ENCODE results near the gene FLVCR2. TPM values are rescaled to one million over a fixed set of nuclear protein-coding genes. Genes with fewer than 3 reads are reported as not detected.
"Not testable (repeated sequence)": the region's sequence is repeated elsewhere in the genome, so short reads cannot be mapped to it uniquely, and the experiment has no call there.

The FLVCR2 gene
- polyA plus RNA-seq, 1 donor, result 11.2 TPM

DNA sequence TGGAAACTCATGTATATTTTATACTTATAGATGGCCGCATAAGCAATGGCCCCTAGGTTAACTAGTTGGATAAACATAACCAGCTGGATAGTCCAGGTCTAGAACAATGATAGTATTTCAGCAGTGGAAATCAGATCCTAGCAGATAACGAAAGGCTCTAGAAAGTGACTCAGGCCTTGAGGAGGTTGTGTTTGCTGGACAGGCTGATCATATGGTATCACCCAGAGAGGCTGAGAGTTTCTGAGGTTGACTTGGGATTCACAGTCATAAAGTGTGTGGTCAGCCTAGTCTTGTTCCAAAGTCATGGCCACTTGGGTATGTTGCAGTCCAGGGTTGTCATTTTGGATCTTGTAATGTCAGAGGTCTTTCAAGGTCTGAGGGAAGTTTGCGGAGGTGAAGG, 16.8 kb downstream of the FLVCR2 start:
- DNase-seq (ENCODE audit: low read depth), result no peak

DNA sequence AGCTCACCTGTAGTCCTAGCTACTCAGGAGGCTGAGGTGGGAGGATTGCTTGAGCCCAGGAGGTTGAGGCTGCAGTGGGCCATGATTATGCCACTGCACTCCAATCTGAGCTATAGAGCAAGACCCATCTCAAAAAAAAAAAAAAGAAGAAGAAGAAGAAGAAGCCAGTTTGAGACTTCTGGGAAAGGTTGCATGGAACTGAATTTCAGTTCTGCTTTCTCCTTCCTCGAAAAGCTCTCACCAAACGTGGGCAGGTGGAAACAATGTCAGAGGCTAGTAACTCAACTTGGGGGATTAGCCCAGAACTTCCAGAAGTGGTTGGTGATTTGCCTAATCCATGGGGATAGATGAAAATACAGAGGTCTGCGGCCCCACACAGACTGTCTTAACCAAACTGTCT, 18.7 kb downstream of the FLVCR2 start:
- DNase-seq (ENCODE audit: low read depth), result no peak

GRCh38 chr14:75600100-75600499, 21.7 kb downstream of the FLVCR2 start:
- DNase-seq (ENCODE audit: low read depth), result not testable (repeated sequence)

DNA sequence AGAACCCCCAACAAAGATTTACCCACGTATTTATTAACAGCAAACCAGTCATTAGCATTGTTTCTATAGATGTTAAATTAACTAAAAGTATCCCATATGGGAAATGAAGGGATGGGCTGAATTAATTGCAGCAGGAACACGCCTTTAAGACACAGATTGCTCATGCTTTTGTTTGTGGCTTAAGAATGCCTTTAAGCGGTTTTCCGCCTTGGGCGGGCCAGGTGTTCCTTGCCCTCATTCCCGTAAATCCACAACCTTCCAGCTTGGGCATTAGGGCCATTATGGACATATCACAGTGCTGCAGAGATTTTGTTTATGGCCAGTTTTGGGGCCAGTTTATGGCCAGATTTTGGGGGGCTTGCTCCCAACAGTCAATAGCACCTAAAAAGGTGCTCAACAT, 22.6 kb downstream of the FLVCR2 start:
- not testable (repeated sequence) for DNase-seq (ENCODE audit: low read depth)

DNA sequence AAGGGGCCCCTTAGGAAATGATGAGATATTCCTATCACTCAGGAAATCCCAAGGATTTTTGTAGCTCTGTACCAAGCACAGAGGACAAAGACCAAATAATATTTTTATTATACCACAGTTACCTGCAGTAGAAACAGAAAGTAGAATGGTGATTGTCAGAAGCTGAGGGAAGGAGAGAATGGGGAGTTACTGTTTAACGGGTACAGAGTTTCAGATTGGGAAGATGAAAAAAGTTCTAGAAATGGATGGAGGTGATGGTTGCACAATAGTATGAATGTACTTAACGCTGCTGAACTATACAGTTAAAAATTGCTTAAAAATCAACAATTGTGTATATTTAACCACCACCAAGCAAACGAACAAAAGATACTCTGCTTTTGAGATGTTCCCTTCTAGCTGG, 24.1 kb downstream of the FLVCR2 start:
- DNase-seq (ENCODE audit: low read depth), result no peak

DNA sequence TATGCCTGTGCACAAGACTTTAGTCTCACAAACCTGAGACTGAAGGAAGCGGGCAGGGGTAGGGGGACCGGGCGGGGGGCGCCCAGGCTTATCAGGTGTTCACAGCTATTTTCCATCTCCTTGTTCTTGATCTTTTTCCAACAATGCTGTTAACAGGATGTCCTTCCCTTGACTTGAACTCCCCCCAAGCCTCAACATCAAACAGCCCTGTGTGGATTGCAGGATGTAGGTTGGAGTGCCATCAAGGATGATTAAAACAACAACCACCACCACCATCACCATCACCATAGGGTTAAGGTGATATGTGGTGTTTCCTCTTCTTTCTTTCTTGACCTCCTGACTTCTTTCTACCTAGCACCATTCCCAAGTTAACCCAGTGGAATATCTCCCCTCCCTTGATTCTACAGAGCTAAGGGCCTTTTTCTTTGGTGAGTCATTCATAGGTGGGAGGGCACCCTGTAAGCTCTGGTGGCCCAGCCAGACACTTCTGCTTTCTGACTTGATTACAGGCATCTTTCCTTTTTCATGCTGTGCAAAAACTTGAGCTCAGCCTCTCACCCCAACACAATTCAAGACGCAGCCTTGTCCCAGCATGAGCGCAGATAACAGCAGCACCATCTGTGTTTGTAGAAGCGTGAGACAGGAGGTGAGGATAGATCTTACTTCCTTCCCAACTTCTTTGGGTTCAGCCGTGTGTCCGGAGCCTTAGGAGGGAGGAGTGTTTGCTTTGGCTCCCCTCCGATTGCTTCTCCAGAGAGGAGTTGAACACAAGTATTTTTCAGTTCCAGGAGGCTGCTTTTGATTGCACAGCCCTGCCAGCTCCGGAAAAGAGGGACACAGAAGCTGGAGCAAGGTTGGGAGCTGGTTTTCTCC, 26.8 kb downstream of the FLVCR2 start:
- DNase-seq (ENCODE audit: low read depth), result no peak

- DNase-seq (ENCODE audit: low read depth), result no peak
These were observed 27.5 kb downstream of the FLVCR2 start for GRCh38 chr14:75605916-75606315.

GRCh38 chr14:75607044-75607443, 28.6 kb downstream of the FLVCR2 start:
- no peak for DNase-seq (ENCODE audit: low read depth)

GRCh38 chr14:75607842-75608640, 29.6 kb downstream of the FLVCR2 start:
- DNase-seq (ENCODE audit: low read depth), result no peak

GRCh38 chr14:75609116-75609515, 30.7 kb downstream of the FLVCR2 start:
- no peak for DNase-seq (ENCODE audit: low read depth)

GRCh38 chr14:75609606-75610475, 31.4 kb downstream of the FLVCR2 start:
- DNase-seq (ENCODE audit: low read depth), result no peak

DNA sequence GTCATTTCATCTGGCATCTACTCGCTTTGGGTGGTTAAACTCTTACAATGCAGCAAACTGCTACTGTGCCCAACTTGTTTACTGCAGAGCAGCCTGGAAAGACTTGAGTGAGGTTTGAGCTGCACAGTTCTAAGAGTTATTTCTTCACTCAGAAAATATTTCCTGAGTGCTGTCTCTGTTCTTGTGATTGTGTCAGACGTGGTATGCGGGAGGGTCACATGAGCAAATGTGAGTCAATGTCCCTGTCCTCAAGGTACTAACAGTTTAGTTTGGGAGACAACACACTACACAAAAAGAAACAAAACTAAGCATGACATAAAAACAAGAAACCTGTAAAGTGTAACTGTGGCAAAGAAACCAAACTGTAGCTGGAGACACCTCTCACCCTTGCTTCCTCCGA, 32.4 kb downstream of the FLVCR2 start:
- DNase-seq (ENCODE audit: low read depth), result no peak

GRCh38 chr14:75612157-75612556, 33.7 kb downstream of the FLVCR2 start:
- no peak for DNase-seq (ENCODE audit: low read depth)

DNA sequence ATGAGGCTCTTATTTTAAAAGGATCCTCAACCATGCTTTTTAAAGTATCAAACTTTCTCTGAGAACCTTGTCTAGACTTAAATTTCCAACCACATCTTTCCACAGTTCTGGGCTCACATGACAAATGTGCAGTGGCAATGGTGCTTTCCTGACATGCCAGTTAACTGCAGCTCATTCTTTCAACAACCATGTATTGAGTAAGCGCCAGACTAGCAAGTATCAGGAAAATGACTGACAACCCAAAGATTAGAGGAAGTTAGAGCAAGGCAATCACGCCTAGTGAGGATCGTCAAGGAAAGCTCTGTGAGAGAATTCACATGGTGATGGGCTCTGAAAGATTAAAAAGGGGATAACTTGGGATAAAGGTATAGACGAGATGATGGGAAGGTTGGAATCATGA, 35.8 kb downstream of the FLVCR2 start:
- no peak for DNase-seq (ENCODE audit: low read depth)

- no peak for DNase-seq (ENCODE audit: low read depth)
These were observed 36.8 kb downstream of the FLVCR2 start for GRCh38 chr14:75615200-75615599.

- no peak for DNase-seq (ENCODE audit: low read depth)
These were observed 41.1 kb downstream of the FLVCR2 start for GRCh38 chr14:75619548-75619947.

- no peak for DNase-seq (ENCODE audit: low read depth)
These were observed 46.6 kb downstream of the FLVCR2 start for GRCh38 chr14:75625034-75625433.

GRCh38 chr14:75626396-75626795, 48.0 kb downstream of the FLVCR2 start:
- DNase-seq (ENCODE audit: low read depth), result no peak

GRCh38 chr14:75626863-75627262, 48.4 kb downstream of the FLVCR2 start:
- DNase-seq (ENCODE audit: low read depth), result no peak

- DNase-seq (ENCODE audit: low read depth), result no peak
These were observed 49.0 kb downstream of the FLVCR2 start for GRCh38 chr14:75627406-75627805.

DNA sequence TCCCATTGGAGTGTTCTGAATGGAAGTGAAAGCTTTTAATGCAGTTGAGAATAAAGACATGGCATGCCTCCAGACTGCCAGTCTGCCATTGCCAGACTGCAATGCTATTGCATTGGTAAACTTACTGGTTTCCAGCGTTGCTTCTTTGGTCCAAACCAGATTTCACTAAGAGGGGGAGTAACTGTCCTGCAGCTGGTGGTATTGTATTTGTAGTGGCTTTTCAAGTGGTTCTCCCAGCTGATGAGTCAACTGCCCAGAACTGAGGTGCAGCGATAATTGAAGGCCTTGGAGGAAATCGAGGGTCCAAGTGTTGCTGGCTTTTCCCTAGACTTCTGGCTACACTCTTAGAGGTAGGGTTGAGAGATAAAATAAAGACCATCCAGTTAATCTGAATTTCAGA, 50.4 kb downstream of the FLVCR2 start:
- DNase-seq (ENCODE audit: low read depth), result no peak

Data from forelimb muscle (tissue), 1 donor.